NCI-H2196 treated with DMSO at 0.1 percent for 48 hours (cell line): ENCODE results near the gene FARP1.
"Not testable (repeated sequence)": the region's sequence is repeated elsewhere in the genome, so short reads cannot be mapped to it uniquely, and the experiment has no call there.

Experiments used
- DNase-seq: peaks from one replicate; lab custom pipeline; 2025; ENCODE audit not compliant: unreplicated experiment; lab: John Stamatoyannopoulos, UW

The FARP1 gene

DNA sequence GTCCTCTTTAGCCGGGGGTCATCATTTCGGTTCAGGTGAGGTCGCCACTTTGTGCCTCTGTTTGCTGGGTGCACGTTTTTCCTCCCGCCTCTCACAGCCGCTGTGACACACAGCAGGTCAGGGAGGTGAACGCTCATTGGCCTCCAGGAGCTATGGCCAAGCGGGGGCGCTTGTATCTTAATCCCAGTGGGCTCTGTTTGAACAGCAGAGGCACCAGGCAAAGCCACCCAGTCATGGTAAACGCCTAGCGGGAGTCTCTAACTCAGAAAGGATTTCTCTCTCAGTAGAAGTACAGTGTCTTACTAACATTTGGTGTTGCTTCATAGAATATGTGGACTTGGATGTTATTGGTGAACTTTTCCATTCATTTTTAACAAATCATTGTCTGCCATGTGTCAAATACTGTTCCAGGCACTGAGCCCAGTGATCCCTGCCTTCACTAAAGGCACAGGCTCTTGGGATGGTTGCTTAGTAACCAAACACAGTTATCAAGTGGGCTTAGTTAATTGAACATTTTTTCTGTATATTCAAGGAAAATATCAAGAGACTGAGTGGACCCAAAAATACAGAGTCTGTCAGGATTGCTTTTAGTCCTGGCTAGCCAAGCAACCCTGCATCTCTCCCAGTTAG, 247.3 kb downstream of the FARP1 start:
- no peak for DNase-seq

DNA sequence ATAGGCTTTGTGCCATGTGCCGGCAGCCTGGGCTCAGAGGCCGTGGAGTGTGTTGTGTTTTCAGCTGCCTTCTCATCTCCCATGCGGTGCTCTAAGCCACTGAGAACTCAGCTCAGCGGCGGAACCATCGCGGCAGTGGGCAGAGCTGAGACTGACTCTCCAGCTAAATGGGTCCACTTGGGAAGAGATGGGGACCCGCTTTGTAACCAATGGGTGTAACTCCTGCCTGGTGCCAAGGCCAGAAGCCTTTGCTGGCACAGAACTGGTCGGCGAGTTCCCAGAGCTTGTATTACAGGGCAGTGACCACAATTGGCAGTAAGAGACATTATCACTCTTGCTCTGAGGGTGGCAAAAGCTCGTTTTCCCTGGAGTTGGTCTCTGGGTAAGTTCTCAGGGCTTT, 251.0 kb downstream of the FARP1 start:
- DNase-seq: no peak

DNA sequence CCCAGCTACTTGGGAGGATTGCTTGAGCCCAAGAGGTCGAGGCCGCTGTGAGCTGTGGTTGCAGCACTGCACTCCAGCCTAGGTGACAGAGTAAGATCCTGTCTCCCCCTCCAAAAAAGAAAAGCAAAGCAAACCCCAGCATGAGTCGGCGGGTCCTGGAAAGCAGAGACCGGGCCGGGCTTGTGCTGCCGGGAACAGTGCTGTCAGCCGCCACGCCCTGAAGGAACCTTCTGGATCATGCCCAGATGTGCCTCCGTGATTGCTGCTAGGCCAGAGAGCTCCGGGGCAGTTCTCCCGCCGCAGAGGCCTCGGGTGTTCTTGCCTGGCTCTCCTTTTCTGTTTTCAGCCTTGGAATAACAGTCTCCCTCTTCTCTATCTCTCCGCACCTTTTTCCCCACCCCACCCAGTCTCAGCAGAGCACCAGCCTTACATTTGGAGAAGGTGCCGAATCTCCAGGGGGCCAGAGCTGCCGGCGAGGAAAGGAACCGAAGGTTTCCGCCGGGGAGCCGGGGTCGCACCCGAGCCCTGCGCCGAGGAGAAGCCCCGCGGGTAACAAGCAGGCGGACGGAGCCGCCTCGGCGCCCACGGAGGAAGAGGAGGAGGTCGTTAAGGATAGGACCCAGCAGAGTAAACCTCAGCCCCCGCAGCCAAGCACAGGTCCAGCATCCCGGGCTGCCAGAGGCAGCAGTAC, 252.1 kb downstream of the FARP1 start:
- DNase-seq: no peak

DNA sequence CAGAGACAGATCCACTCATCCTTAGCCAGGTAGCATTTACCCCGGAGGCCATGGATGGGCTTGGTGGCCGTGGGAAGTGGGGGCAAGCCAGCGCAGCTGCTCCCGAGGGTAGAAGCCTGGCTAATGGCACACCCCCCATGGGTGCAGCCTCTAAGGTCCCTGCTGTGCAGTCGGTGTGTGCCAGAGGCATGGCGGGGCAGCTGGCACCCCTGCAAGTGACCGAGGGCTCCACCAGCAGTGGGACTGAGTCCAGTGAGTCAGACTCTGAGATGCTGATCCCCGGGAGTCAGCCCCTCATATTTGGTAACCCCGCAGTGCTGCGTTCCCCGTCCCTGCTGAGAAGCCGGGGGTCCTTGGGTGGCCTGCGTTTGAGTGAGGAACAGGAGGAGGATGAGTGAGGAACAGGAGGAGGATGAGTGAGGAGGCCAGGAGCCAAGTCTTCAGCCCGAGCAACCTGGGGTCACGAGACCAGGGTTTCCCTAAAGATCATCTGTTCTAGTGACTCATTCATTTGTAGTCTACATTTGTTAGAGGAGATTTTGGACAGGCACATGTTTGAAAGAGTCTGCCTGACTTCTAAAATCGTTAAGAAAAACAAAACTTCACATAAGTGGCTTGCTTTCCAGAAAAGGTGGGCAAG, 253.3 kb downstream of the FARP1 start:
- no peak for DNase-seq

DNA sequence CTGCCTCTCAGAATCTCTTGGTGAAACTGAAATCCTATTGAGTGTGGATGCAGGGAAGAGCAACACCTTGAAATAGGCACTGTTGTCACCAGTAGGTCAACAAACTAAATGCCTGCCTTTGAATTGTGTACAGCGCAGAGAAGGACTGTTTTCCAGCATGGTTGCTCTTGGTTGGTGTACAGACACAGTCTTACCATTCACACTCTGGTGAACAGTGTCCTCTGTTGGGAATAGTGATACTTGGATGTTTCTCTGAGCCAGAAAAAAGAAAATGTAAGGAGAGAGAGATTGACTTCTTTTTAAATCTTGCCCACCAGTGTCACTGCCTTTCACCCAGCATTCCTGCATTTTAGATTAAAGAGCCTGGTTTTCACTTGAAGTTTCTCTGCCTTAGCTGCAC, 254.3 kb downstream of the FARP1 start:
- DNase-seq: no peak

DNA sequence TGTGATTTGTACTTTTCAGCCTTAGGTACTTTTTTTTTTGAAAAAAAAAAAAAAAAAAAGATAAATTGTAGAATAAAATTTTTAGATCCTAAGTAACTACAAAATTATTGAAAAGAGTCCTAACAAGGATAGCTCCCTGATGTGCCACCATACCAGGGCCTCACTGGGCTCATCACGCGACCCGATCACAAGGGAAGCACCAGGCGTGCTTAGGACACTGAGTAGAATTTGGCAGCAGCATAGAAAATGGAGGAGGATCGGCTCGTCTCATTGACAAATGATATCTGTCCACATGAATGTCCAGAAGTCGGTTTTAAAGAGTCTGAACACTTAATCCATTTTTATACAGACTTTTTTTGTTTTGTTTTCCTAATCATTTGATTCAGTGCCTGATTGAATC, 255.0 kb downstream of the FARP1 start:
- no peak for DNase-seq

DNA sequence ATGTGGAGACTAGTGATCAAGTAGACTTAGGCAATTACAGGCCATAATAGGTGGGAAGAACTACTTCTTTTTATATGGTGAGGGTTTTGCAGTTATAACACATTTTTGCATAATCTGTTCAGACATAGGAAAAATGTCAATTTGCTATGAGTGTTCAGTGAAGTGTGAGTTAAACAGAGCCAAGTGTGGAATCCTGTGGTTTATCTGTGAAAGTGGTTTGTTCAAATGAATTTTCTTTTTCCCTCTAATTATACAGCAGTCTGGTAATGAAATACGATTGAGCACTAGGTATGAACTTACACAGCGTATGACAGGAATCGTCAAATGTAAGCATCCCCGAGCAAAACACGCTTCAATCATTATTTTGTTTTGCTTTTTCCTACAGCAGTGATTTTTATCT, 255.7 kb downstream of the FARP1 start:
- no peak for DNase-seq

DNA sequence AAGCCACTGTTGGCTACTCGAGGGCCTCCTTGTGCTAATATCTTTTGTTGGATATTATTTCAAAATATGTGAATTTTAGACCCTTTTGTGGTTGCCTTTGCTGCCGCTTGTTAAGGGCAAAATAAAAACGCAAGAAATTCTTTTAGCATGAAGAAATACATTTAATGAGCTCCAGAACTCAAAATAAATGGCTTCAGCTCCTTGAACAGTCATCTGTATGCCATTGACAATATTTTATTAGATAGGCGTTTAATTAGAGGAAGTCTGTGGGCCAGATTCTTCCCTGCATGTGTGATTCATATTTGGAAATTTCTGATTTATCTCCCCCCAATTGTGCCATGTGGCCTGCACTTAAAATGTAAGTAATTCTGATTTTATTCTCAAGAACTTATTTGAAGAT, 256.9 kb downstream of the FARP1 start:
- DNase-seq: no peak

DNA sequence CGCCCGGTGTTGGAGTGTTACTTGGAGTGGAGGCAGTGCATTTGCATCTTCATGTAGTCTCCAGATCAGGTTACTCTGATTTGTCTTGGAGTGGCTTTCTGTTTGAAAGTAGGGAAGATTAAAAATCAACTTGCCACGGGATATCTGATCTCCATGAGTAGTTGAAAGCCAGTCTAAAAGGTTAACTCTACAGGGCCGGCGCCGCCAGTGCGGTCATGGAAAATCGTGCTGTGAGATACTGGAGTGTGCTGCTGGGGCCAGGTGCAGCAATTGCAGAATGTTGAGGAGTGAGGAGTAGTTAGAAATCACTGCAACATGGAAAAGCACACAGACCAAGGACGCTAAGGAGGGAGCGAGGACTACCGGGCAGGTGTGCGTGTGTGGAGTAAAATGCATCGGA, 259.0 kb downstream of the FARP1 start:
- DNase-seq: no peak

DNA sequence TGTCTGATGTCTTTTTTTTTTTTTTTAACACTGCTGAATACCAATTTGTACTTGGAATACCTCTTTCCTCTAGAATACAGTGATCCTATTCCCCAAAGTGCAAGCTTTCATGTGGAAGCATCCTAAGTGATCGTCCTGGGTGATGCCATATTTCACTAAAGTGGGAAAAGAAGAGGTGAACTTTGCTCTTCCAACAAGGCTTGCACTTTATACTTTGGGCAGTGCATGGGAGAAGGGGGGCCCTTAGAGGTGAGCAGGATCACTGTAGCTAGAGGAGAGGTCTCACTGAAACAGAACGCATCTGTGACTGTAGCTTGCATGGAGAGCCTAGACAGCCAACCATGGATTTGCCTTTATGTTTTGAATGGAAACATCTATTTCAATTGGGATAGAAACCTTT, 260.2 kb downstream of the FARP1 start:
- DNase-seq: no peak

DNA sequence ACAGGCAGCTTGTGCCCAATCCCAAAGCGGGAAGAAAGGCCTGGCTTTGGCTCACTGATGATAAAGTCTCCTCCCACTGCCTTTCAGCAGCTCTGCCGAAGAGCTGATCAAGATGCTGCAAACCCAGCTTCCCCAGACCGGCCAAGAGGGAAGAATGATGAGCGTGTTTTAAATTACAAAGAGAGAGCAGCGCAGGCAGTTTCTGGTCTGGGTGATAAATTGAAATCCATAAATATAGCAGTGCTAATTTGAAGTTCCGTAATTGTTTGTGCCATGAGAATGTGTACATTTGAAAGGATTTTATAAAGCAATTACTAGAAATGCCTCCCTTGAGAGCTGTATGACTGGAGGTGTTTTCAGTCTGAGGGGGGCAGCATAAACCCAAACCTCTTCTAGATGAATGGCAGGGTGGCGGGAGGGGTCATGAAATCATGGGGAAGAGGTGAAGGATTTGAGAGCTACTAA, 262.2 kb downstream of the FARP1 start:
- DNase-seq: no peak

DNA sequence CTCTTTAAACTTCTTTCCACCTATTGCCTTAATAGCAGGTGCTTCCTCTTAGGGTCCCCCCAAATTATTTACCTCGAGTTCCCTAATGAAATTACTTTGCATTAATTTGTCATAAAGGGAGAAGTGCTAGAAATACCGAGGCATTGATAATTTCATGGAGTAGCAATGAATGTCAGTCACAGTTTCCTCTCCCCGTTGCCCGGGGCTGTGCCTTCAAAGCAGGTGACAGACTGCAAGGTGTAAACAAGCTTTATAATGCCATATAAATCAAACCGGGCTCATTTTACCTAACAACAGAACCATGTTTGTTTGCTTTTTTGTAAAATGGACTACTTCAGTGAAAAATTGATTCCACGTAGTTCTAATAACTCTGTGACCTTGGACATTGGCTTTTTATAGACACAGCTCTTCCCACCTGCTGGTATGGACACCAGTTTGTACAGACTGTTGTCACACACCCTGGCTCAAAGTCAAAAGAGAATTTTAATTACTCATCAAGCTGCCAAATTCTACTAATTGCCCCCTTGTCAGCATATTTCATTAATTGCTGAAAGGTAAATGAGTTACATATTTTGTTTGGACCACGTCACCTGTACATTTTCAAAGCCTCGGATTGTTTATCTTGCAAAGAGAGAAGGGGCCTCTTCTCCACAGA, 262.9 kb downstream of the FARP1 start:
- DNase-seq: no peak

DNA sequence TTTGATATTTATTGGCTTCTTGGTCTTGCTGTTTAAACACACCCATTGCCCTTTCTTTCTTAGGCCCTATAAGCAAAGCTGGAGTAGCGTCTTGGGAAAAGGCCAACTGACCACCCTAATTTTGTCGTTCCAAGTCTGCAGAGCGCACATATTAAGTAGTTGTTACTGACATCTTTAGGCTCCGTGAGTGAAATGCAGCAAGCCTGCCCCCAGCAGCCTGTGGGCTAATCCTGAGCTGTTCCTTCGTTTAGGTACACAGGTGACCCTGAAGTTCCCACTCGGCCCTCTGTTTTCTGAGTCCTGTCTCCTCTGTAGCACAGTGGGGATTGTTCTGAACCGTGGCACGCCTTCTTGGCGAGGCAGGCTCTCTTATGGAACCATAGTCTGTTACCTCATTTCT, 263.5 kb downstream of the FARP1 start:
- no peak for DNase-seq

DNA sequence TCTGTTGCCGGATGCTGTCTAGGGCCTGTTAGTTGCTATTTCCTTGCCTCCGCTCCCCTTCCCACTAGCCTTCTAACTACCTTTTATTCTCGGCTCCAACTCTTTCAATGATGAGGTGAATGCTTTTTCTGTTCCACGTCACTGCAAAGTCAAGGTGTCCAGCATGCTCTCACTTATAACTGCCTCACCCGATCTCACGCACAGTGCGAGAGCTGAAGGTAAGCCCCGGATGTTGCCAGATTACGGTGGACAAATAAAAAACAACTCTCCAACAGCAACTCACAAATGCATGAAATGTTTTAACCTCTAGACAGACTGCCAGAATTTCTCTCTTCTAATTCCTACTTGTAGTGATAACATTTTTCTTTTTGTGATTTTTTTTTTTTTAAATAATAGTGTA, 264.1 kb downstream of the FARP1 start:
- DNase-seq: no peak

DNA sequence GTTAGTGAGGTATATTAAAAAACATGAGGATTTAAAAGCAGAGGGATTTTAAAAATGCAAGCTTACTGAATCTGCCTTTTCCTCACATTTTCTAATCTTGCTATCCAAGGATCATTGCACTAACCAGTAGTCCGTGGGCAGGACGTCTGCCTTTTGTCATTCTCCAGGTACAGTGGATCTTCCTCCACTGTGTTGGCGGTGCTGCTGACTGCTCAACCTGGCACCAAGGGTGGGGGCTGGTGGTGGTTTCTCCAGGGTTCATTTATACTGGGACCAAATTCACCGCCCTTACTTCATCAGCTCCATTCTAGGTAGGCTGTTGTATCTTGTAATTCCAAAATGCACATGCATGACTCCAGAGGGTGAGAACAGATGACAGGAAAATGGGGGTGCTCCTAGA, 264.7 kb downstream of the FARP1 start:
- no peak for DNase-seq

DNA sequence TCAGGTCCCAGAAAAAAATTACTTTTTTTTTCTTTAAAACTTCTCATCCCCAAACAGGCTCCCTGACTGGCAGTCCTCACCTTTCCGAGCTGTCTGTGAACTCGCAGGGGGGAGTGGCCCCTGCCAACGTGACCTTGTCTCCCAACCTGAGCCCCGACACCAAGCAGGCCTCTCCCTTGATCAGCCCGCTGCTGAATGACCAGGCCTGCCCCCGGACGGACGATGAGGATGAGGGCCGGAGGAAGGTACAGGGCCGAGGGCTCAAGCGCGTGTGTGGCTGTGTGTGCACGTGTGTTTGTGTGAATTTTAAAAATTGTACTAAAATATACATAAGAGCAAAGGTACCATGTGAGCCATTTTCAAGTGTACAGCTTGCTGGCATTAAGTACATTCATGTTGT, 266.4 kb downstream of the FARP1 start:
- no peak for DNase-seq

DNA sequence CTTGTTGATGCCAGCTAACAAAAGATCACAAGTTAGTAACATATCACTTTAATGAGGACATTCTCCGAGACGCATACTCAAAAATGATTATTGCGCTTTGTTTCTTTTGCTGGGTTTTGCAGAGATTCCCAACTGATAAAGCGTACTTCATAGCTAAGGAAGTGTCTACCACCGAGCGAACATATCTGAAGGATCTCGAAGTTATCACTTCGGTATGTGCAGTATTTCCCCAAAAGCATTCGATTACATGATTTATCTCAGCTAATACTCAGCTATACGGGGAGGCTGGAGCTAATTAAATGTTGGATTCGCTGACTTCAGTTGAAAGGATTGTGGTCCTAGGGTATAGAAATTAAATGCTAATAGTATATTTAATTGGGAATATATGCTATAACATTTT, 267.7 kb downstream of the FARP1 start:
- no peak for DNase-seq

DNA sequence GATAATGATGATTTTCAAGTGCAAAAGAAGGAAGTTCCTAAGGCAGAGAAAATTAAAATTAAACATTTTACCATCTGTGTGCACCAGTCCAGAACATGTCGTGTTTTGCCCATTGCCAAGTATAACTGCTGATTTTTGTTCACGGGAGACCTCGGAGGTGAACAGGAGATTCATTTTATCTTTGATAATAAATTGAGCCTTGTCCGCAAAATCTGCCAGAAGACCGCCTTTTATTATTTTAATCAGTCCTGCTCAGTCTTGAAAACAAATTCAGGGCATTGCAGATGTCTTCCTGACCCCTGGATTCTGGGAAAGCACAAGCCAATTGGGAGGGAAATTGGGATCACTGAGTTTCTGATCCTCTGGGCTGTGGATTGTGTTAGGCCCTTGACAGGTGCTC, 268.1 kb downstream of the FARP1 start:
- no peak for DNase-seq

DNA sequence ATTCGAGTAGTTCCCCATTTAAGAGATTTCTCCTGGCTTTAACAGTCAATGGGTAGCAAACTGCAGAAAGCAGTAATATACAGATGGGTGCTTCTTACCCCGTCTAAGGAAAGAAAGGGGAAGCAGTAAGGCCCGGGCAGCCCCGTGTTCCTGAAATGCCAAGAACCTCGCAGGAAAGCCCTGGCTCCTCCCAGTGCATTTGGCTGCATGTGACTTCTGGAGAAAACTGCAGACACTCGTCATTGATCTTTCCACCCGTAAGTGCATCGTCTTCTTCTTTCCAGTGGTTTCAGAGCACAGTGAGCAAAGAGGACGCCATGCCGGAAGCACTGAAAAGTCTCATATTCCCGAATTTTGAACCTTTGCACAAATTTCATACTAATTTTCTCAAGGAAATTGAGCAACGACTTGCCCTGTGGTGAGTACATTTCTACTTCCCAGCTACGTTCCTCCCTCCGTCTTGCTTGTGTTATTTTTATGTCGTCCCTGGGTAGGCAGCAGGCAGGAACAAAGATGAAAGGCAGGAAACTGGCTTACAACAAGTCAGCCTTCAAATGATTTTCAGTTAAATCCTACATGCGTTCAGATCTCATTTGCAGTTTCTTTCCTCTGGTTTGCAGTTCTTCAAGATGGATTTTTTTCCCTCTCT, 268.8 kb downstream of the FARP1 start:
- DNase-seq: no peak

DNA sequence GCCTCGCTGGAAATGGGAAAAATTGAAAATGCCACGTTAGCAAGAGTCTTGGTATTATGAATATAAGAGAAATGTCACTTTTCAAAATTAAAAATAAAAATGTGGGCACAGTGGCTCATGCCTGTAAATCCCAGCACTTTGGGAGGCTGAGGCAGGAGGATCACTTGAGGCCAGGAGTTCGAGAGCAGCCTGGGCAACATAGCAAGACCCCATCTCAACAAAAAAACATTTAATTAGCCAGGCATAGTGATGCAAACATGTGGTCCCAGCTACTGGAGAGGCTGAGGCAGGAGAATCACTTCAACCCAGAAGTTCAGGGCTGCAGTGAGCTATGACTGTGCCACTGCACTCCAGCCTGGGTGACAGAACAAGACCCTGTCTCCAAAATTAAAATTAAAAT, 270.4 kb downstream of the FARP1 start:
- DNase-seq: not testable (repeated sequence)

DNA sequence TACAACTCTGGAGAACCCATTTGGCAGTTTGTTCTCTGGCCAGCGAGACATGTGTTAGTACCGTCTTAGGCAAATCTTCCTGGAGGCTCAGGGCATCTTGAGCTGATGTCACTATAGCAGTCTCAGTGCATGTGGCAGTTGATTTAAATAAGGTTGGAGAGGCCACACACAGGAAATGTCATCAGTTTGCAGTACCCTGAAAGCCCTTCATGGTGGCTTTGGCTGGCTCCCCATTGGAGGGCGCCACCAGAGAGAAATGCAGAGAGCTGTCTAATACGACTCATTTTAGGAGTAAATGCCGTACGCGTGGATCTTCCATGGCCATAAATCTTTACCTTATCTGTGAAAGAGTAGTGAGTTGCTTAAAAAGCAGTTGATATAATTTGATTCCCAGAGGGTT, 270.9 kb downstream of the FARP1 start:
- DNase-seq: no peak
